Common myeloid progenitor, CD34-positive (primary cell): ENCODE results near the gene ZNF805.
"Not testable (repeated sequence)": the region's sequence is repeated elsewhere in the genome, so short reads cannot be mapped to it uniquely, and the experiment has no call there.

Experiments used
- CTCF ChIA-PET: fragments of 350-600 bp; sonication (Branson Sonifier 250); formaldehyde crosslinking; loops from one replicate; lab custom pipeline; 2021; ENCODE audit warnings: antibody characterized with exemption; lab: Charles Lee
- POLR2A ChIA-PET: fragments of 350-600 bp; sonication (Branson Sonifier 250); formaldehyde crosslinking; loops from one replicate; lab custom pipeline; 2021; ENCODE audit warnings: antibody characterized with exemption; lab: Charles Lee
- DNase-seq, 3 donors: peaks; one replicate each; pipeline versions ENCODE4 v3.0.0 to v3.0.0-alpha.2; 2013
- H3K27ac ChIP-seq, 2 experiments: 1 replicate in 1 of 2; 2 replicates in 1 of 2; pipeline ENCODE4 v1.7.0; 2013; ENCODE audit warnings: inconsistent platforms in 2 of 2, low read length in 2 of 2, mild to moderate bottlenecking in 2 of 2, low read depth in 1 of 2, moderate library complexity in 1 of 2; ENCODE audit not compliant: severe bottlenecking in 2 of 2, insufficient read depth in 1 of 2, poor library complexity in 1 of 2
- H3K27me3 ChIP-seq, 5 experiments: replicated peaks in 2 of 5; 1 replicate in 3 of 5; 2 replicates in 2 of 5; pipeline versions ENCODE4 v1.6.1 to v1.7.0; 2013; ENCODE audit warnings: low read length in 4 of 5, mild to moderate bottlenecking in 2 of 5, moderate library complexity in 2 of 5, inconsistent platforms in 1 of 5; ENCODE audit not compliant: insufficient read depth in 5 of 5, control insufficient read depth in 4 of 5
- H3K36me3 ChIP-seq, 4 experiments: 1 replicate in 2 of 4; 2 replicates in 2 of 4; pipeline versions ENCODE4 v1.6.1 to v1.7.0; 2013; ENCODE audit warnings: low read length in 3 of 4, control low read depth in 1 of 4, mild to moderate bottlenecking in 1 of 4; ENCODE audit not compliant: control insufficient read depth in 4 of 4, insufficient read depth in 4 of 4
- H3K4me1 ChIP-seq, 4 experiments: 1 replicate in 3 of 4; 2 replicates in 1 of 4; pipeline versions ENCODE4 v1.6.1 to v1.7.1; 2013; ENCODE audit warnings: low read length in 3 of 4, mild to moderate bottlenecking in 3 of 4, control low read depth in 1 of 4, inconsistent platforms in 1 of 4, moderate library complexity in 1 of 4; ENCODE audit not compliant: control insufficient read depth in 4 of 4, insufficient read depth in 4 of 4; ENCODE audit errors: control extremely low read depth in 1 of 4
- H3K4me3 ChIP-seq, 7 experiments: 1 replicate in 4 of 7; 2 replicates in 3 of 7; pipeline versions ENCODE4 v1.5.1 to v1.7.0; 2013; ENCODE audit warnings: mild to moderate bottlenecking in 7 of 7, low read length in 6 of 7, moderate library complexity in 6 of 7, inconsistent platforms in 2 of 7, low read depth in 2 of 7, control low read depth in 1 of 7; ENCODE audit not compliant: insufficient read depth in 4 of 7, control insufficient read depth in 1 of 7; ENCODE audit errors: extremely low read depth in 1 of 7
- H3K9me3 ChIP-seq, 5 experiments: 1 replicate in 4 of 5; 2 replicates in 1 of 5; pipeline versions ENCODE4 v1.6.1 to v1.7.1; 2013; ENCODE audit warnings: low read length in 4 of 5, mild to moderate bottlenecking in 2 of 5, inconsistent platforms in 1 of 5, low read depth in 1 of 5, moderate library complexity in 1 of 5; ENCODE audit not compliant: control insufficient read depth in 4 of 5, insufficient read depth in 2 of 5; ENCODE audit errors: control extremely low read depth in 1 of 5
- WGBS: methylation state at CpG from one replicate; pipeline ENCODE4 v1.1.5; 2013; ENCODE audit not compliant: insufficient coverage; 5-methylcytosine and 5-hydroxymethylcytosine counted together

The ZNF805 gene

DNA sequence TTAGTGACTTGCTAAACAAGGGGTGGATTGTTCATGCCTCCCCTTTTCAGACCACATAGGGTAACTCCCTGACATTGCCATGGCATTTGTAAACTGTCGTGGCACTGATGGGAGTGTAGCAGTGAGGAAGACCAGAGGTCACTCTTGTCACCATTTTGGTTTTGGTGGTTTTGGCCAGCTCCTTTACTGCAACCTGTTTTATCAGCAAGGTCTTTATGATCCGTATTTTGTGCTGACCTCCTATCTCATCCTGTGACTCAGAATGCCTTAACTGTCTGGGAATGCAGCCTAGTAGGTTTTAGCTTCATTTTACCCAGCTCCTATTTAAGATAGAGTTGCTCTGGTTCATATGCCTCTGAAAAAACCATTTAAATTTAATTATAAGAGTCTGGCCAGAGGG is 38.0 kb downstream of the ZNF805 start:
- H3K9me3 ChIP-seq, H3K27me3 ChIP-seq, POLR2A ChIA-PET, DNase-seq, CTCF ChIA-PET, H3K36me3 ChIP-seq, H3K4me3 ChIP-seq, H3K27ac ChIP-seq: not testable (repeated sequence)
- peaks cover 12 to 27% (median 17%) of the 10 kb centered on the region in 4 experiments for H3K4me1 ChIP-seq
- 100% methylated on average over 1 of the region's 2 CpGs for WGBS

DNA sequence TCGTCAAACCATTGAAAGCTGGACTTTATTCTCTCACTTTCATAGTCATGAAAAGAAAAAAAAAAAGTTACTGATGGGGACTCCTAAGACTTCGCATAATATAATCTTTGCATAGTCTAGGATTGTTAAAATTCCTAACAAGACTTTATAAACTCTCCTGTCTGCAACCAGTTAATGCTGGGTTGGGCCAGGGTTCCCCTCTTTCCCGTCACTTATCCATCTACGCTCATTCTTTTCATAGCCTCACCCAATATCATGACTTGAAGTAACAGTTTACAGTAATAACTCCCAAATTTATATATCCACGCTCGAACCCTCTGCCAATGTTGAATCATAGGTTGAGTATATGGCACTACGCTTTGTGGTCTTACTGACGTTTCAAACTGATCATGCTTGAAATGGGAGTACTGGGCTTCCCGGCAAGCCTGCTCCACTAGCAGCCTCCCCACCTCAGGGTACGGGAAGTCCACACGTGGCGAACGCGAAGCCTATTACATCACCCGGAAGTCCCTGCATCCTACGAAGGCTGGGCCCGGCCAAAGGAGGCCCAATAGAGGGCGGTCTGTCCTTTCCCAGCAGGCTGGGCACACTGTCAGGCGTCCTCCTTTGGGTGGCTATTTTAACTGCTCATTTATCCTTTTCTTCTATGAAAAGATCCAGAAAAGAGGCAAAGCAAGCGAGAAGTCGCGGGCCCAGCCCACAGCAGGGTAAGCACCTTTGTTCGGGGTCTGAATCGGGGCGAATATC is 39.2 kb downstream of the ZNF805 start:
- ChIA-PET POLR2A (interaction anchor here (1.1 kb wide), 1 partner anchor 24 kb away, joined by 4 read pairs; no protein-coding TSS in a partner anchor), CTCF (no interaction called here)
- Histone ChIP-seq H3K27ac (peak overlapping the region; percentile 98 to 99), H3K27me3 (no peaks in the 10 kb centered on the region), H3K9me3 (no peaks in the 10 kb centered on the region), H3K4me1 (peaks cover 12 to 27% (median 17%) of the 10 kb centered on the region in 4 experiments), H3K4me3 (peak overlapping the region; percentile 79 to 99 (median 94)), H3K36me3 (peaks cover 0 to 18% (median 6%) of the 10 kb centered on the region in 4 experiments)
- DNase-seq = peak; percentile 93 to 96 (median 95)
- 2% methylated on average over 23 of the region's 25 CpGs for WGBS

DNA sequence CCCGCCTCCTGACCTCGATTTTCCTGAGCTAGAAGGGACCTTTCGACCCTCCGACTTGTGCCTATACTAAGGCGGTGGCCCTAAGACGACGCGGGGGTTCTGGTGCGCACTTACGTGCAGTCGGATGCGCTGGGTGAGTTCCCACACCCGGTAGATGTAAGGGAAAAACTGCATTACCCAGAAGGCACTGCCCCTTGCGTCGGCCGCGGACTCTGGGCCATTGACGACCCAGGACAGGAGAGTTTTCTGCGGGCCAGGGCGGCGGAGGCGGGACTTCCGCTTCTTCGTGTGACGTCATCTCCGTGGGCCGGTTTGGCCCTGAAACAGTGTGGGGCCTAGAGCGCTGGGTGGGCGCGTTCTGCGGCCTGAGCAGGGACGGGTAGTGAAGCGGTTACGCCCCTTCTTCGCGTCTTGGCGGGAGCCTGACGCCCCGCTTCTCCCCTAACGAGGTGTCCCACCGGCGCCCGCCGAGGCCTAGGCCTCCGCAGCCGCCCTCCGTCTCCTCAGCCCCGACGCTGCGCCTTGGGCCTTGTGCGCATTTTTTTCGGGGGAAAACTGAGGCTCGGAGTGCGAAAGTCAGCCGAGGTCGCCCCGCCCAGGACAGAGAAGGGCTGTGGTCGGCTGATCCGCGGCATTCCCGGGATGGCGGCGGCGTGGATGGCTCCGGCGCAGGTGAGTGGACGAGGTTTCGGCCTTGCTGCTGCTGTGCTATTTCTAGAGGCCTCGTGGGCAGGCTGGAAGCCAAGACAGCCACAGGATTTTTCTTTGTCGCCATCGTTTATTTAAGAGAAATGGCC is 39.9 kb downstream of the ZNF805 start, which contains the start of gene ZNF460:
Gene ZNF460 (plus strand): TSS at position 321 of the 797 bp plus-strand sequence. CDS start 322 bp downstream, at position 643.
- POLR2A ChIA-PET = interaction anchor here (1.1 kb wide), 1 partner anchor 23 kb away, joined by 4 read pairs; no protein-coding TSS in a partner anchor
- Histone ChIP-seq H3K27ac (peak within 1 kb of the TSS; percentile 98 to 99), H3K4me3 (peak within 1 kb of the TSS; percentile 79 to 99 (median 94)), H3K4me1 (peaks cover 12 to 27% (median 17%) of the 10 kb centered on the region in 4 experiments), H3K9me3 (no peaks in the 10 kb centered on the region), H3K27me3 (no peaks in the 10 kb centered on the region), H3K36me3 (peaks cover 0 to 25% (median 13%) of the 10 kb centered on the region in 4 experiments)
- under 1% methylated on average over 67 of the region's 71 CpGs for WGBS
- CTCF ChIA-PET = no interaction called here
- DNase-seq = peak; percentile 98 to 99 (median 99)

DNA sequence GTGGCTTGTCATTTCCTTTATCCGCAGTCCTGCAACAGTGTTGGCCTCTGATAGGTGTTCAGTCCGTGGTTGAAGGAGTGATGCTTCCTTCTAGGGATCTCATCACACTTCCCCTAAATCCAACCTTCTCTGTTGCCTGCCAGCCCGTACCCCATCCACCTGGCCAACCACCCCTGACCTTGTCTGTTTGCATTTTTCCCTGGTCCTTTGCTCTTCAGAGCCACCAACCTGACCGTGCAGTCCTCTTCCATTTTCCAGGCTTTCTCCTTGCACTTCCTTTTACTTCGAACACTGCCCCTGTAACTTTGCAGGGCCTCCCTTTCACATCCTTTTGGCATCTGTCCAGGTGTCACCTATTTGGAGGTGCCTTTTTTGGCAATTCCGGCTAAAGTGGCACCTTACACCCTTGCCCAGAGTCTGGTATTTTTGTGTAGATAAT is 40.5 kb downstream of the ZNF805 start:
- CTCF ChIA-PET = no interaction called here
- peak; percentile 24 to 77 (median 75) for DNase-seq
- Histone ChIP-seq H3K36me3 (peaks cover 1 to 31% (median 18%) of the 10 kb centered on the region in 4 experiments), H3K4me1 (peaks cover 12 to 27% (median 17%) of the 10 kb centered on the region in 4 experiments), H3K9me3 (peaks cover 0 to under 1% (median 0%) of the 10 kb centered on the region in 5 experiments), H3K4me3 (peak overlapping the region; percentile 79 to 99 (median 94)), H3K27ac (peak overlapping the region; percentile 98 to 99), H3K27me3 (no peaks in the 10 kb centered on the region)
- 0% methylated on average over 5 of the region's 6 CpGs for WGBS
- POLR2A ChIA-PET = no interaction called here

DNA sequence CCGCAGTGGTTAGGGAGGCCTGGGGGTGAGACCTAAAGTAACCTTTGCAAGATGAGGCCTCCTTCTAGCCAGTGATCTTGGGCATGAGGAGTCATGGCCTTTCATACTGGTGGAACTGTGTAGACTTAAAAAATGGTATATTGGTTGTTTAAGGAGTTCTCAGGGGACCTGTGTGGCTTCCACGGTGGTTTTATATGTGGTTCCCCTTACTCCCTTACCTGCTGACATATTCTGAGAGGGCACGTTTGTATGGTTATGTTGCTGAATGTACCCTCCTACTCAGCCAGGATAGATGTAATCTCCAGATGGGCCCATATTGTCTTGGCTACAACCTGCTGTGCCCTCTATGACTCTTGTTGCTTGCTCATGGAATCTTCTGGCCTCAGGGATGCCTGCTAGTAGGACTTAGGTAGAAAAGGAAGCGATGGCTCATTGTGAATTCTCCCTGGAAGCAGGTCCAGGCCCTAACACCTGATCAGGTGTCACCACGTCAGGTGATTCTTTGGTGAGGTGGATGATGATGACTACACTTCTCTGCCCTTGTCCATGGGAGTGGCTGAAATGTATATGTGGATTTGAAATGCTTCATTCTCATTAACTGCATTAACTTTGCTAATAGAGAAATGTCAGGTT is 41.7 kb downstream of the ZNF805 start:
- Histone ChIP-seq H3K4me3 (peak overlapping the region in 4 of 7 experiments; percentile 22 to 99 (median 46)), H3K9me3 (peaks cover 0 to 8% (median 0%) of the 10 kb centered on the region in 5 experiments), H3K36me3 (peaks cover 7 to 41% (median 26%) of the 10 kb centered on the region in 4 experiments), H3K4me1 (peaks cover 12 to 27% (median 17%) of the 10 kb centered on the region in 4 experiments), H3K27me3 (no peaks in the 10 kb centered on the region), H3K27ac (peak overlapping the region in 1 of 2 experiments; percentile 12)
- CTCF ChIA-PET = no interaction called here
- WGBS = 90% methylated on average over 2 of the region's 5 CpGs
- POLR2A ChIA-PET = no interaction called here
- DNase-seq = no peak

DNA sequence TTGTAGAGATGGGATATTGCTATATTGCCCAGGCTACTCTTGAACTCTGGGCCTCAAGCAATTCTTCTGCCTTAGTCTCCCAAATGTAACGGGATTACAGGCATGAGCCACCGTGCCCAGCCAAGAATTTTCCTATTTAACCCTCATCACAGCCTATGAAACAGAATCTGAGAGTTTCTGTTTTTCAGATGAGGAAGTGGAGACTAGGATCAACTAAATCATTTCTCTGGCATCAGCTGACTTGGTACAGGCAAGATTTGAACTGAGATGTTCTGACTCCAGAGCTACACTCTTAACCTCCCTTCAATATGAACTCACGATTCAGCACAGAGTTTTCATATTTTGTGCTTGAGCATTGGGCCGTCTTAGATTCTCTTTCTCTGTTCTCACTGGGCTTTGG is 47.9 kb downstream of the ZNF805 start:
- H3K27ac ChIP-seq = no peak overlapping the region
- peaks cover 52 to 96% (median 77%) of the 10 kb centered on the region in 4 experiments for H3K36me3 ChIP-seq
- H3K4me1 ChIP-seq = no peaks in the 10 kb centered on the region
- no peaks in the 10 kb centered on the region for H3K27me3 ChIP-seq
- ChIA-PET CTCF (no interaction called here), POLR2A (no interaction called here)
- H3K4me3 ChIP-seq = no peak overlapping the region
- WGBS = 100% methylated on average over 2 of the region's 4 CpGs
- H3K9me3 ChIP-seq = peaks cover 4 to 52% (median 23%) of the 10 kb centered on the region in 5 experiments
- DNase-seq = no peak
